GM19455 (cell line): Measurements from ENCODE around the gene ART5.
"Not testable (repeated sequence)": the region's sequence is repeated elsewhere in the genome, so short reads cannot be mapped to it uniquely, and the experiment has no call there.

Source experiments
- ATAC-seq: cut with Tn5 transposase; IDR thresholded peaks from one replicate; pipeline ENCODE4 v1.9.1; 2021; ENCODE audit not compliant: unreplicated experiment

Gene ART5

DNA sequence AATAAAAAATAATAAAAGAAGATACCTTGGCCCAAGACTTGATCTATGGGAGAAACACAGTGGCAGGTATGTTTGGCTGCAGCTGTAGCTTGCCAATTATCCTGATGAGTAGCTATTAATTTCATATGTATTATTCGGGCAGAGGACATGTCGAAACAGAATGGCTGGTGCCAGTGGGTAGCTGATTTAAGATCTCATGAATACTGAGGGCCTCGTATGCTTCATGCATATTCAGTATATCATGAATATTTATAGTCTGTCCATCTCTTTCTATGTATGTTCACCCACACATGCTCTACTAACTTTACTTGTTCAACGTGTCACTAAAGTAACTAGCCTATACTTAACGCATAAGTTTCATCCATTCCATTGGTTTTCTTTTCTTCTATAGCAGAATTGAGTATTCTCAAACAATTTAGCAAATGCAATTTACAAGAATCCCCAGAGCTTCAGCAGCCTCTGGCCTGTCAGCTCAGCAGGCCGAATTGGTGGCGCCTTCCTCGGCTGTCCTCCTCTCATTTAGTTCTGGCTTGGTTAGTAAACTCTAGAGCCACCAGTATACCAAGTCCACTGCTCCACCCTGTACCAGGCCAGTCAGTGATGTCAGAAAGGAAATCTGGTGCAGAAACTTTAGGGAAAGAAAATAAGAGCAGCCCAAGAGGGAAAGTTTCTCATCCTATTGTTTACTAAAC lies 17.9 kb downstream of the ART5 start:
- no peak for ATAC-seq

DNA sequence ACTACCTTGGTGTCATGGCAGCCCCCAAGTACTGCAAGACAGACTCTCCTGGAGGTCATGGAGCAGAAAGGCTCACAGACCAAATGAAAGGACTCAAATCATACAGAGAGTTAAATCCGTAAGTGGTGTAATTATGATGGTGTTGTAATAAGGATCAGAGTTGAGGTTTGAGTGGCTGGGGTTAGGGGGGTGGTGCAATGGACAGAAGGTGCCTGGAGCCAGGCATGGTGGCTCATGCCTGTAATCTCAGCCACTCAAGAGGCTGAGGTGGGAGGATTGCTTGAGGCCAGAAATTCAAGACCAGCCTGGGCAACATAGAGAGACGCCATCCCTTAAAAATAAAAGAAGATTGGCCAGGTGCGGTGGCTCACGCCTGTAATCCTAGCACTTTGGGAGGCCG lies 18.7 kb downstream of the ART5 start:
- no peak for ATAC-seq

DNA sequence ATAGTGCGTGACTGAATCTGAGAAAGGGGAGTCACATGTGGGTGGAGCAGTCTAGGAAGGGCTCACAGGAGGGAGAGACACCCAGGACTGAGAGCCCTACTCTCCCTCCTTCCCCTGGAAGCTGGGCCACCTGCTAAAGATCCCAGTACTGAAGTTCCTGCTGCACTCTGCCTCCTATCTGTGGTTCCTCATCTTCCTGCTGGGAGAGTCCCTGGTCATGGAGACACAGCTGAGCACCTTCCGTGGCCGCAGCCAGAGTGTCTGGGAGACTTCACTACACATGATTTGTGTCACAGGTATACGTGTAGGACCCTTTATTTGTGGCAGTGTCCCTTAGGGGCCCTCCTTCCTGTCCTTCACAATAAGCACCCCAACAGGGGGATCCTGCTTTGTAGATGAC lies 19.3 kb downstream of the ART5 start:
- ATAC-seq: no peak

- no peak for ATAC-seq
Observed at GRCh38 chr11:3617990-3618389, 23.8 kb downstream of the ART5 start.

GRCh38 chr11:3616721-3617460 lies 24.9 kb downstream of the ART5 start:
- no peak for ATAC-seq

DNA sequence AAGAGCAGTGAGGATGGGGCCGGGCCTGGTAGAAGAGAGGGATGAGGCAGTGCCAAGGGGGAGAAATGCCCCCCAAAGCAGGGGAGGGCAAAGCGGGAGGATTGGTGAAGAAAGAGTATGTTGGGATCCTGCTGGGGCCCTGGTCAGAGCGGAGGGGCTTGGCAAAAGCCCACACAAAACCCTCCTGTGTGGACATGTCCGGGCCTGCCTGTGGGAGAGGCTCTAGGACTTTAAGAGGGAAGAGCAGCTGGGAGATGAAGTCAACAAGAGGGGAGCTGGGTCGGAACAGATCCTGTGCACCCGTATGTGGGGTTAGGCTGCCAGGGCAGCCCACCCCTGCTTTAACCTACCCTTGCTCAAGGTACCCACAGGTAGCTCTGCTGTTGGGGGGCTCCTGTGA lies 25.8 kb downstream of the ART5 start:
- no peak for ATAC-seq

DNA sequence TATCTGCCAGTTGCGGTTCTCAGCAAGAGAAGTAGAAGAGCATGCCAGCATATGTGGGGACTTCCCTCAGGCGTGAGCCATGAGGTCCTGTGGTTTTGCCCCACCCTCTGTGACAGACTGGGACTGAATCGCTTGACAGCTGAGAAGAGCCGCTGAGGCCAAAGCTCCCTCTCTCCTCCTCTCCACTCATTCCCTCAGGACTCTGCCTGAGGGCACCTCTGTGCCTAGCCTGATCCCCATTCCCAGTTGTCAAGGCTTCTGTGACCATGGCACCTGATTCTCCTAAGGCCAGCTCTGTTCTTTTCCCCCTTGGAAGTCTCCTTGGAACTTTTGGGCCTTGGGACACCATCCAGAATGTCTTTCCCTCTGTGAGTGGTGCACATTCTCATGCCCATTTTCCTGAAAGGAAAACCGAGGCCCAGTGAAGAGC lies 27.0 kb downstream of the ART5 start:
- no peak for ATAC-seq

DNA sequence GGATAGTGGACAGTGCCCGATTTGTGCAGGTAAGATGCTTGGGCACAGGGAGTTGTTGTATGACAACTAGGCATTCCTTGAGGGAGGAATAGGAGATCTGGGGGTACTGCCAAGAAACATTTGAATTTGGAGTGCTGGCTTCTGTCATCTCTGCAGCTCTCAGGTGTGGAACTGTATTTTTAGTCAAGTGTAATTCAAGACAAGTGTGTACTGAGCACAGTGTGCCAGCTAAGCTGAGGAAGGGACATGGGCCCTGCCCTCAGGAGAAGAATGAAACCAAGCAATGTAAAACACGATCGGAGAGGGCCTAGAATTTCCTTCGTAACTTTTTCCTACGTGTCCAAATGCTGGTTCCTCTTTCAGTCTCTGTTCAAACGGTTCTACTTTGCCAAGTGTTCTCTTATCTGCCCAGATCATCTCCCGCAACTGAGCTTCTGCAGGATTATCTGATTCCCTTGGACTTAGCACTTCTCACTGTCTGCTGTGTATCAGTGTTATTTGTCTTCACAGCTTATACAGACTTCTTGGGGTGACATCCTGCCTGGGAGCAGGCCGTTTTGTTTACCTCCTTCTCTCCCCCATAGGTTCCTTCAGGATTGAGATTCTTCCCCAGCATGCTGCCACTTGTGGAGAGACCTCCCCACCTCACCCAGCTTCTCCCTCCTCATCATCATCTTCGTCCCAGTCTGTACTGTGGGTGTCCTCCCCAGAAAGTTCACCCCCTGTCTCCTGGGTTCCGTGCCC lies 27.6 kb downstream of the ART5 start:
- ATAC-seq: no peak

DNA sequence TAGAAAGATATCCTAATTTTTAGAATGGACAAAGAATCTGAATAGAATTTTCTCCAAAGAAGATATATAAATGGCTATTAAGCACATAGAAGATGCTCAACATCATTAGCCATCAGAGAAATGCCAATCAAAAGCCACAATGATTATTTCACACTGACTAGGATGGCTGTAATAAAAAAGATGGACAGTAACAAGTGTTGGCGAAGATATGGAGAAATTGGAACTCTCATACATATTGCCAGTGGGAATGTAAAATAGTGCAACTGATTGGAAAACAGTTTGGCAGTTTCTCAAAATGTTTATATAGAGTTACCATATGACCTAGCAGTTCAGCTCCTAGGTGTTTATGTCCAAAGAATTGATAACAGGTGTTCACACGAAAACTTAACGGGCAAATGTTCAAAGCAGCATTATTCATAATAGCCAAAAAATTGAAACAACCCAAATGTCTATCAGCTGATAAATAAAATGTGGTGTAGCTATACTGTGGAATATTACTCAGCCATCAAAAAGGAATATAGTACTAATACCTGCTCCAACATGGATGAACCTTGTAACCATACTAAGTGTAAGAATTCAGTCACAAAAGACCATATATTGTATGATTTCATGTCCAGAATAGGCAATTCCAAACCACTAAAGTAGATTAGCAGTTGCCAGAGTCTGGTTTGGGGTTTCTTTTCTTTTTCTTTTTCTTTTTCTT lies 29.7 kb downstream of the ART5 start:
- no peak for ATAC-seq

GRCh38 chr11:3610846-3611245 lies 30.9 kb downstream of the ART5 start:
- ATAC-seq: no peak

GRCh38 chr11:3609416-3610265 lies 32.2 kb downstream of the ART5 start:
- no peak for ATAC-seq

DNA sequence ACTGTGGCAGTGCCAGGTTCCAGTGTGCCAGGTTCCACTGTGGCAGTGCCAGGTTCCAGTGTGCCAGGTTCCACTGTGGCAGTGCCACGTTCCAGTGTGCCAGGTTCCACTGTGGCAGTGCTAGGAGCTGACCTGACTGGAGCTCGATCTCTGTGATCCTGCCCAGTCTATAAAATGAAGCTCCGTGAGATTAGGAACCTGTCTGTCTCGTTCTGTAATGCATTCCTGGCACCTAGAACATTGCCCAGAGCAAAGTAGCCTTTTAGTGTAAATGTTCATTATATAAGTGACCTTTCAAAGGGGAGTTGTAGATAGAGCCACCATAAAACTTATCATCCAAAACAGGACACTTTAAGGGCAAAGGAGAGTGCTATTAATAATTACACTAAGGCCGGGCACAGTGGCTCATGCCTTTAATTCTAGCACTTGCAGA lies 36.0 kb downstream of the ART5 start:
- no peak for ATAC-seq

DNA sequence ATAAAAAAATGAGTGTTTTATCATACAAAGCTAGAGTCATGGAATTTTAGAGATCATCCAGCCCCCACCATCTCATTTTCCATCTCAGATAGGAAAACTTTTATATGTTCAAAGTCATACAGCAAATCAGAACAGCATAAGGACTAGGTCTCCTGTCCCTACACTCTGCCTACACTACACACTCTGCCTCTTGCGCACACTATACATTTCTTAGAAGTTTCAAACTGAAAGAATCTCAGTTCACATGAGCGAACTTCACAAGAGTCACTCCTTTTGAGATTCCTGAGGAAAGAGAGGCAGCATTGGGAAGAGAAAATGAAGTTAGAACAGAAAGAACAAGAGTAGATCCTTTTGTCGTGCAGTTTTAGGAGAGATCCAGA lies 36.5 kb downstream of the ART5 start:
- ATAC-seq: no peak

- ATAC-seq: no peak
Observed at GRCh38 chr11:3604167-3604566, 37.6 kb downstream of the ART5 start.

- ATAC-seq: not testable (repeated sequence)
Observed at GRCh38 chr11:3600201-3600600, 41.6 kb downstream of the ART5 start.

- ATAC-seq: not testable (repeated sequence)
Observed at GRCh38 chr11:3597743-3598142, 44.0 kb downstream of the ART5 start.

DNA sequence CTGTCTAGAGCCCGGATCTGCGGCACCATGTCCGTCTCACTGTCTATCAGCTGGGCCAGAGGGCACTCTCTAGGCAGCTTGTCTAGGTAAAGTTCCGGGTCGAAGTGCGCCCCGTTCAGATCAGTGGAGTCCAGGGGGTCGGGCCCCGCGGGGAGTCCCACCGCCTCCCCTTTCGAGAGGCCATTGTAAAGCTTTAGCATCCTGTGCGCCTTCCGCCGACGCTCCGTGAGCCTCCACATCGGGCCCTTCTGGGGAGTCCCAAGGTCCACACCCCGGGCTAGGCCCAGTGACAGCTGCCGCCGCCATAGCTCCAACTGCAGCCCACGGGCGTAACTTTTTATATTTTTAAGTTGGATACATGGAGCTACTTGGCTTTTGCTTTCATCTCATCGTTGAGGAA lies 50.5 kb downstream of the ART5 start:
- ATAC-seq: not testable (repeated sequence)

GRCh38 chr11:3590193-3590592 lies 51.6 kb downstream of the ART5 start:
- not testable (repeated sequence) for ATAC-seq

DNA sequence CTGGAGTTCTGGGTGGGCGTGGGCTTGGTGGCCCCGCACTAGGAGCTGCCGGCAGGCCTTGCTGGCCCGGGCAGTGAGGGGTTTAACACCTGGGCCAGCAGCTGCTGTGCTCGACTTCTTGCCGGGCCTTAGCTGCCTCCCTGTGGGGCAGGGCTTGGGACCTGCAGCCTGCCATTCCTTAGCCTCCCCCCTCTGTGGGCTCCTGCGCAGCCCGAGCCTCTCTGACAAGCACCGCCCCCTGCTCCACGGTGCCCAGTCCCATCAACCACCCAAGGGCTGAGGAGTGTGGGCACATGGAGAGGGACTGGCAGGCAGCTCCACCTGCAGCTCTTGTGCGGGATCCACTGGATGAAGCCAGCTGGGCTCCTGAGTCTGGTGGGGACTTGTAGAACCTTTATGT lies 53.0 kb downstream of the ART5 start:
- not testable (repeated sequence) for ATAC-seq
